GM12874 (cell line): ENCODE results near the gene COL15A1.

ENCODE experiments used
- CTCF ChIP-seq: IDR thresholded peaks from 2 replicates; pipeline ENCODE4 v1.5.1; 2011; ENCODE audit warnings: low read depth, mild to moderate bottlenecking, control low read depth, low read length, moderate library complexity; ENCODE audit not compliant: insufficient read depth

COL15A1 gene

GRCh38 chr9:99055384-99055783 is 111.7 kb downstream of the COL15A1 start:
- no peak for TF ChIP-seq CTCF

- no peak for TF ChIP-seq CTCF
Measured at GRCh38 chr9:99056186-99056585, 112.5 kb downstream of the COL15A1 start.

GRCh38 chr9:99056886-99057664 is 113.4 kb downstream of the COL15A1 start:
- no peak for TF ChIP-seq CTCF

- TF ChIP-seq CTCF = no peak
Measured at GRCh38 chr9:99057665-99058625, 114.2 kb downstream of the COL15A1 start.

GRCh38 chr9:99058964-99059921 is 115.5 kb downstream of the COL15A1 start:
- TF ChIP-seq CTCF = no peak

GRCh38 chr9:99060621-99061020 is 116.9 kb downstream of the COL15A1 start:
- no peak for TF ChIP-seq CTCF
